Endothelial cell (in vitro differentiated cells): ENCODE results near the gene VPS41. TPM values are rescaled to one million over a fixed set of nuclear protein-coding genes. Genes with fewer than 3 reads are reported as not detected.

ENCODE experiments used
- DNase-seq: peaks from one replicate; pipeline ENCODE4 v3.0.0; 2021; ENCODE audit warnings: low spot score
- H3K27ac Mint-ChIP-seq: one replicate; pipeline ENCODE4 v1.8.0; 2021; ENCODE audit warnings: mixed read lengths, inconsistent platforms; ENCODE audit not compliant: unreplicated experiment
- H3K27me3 Mint-ChIP-seq: one replicate; pipeline ENCODE4 v1.8.0; 2021; ENCODE audit warnings: mild to moderate bottlenecking, moderate library complexity, mixed read lengths, inconsistent platforms; ENCODE audit not compliant: unreplicated experiment
- H3K36me3 Mint-ChIP-seq: one replicate; pipeline ENCODE4 v1.8.0; 2021; ENCODE audit warnings: mild to moderate bottlenecking, low read depth, mixed read lengths, inconsistent platforms; ENCODE audit not compliant: unreplicated experiment
- H3K4me1 Mint-ChIP-seq: one replicate; pipeline ENCODE4 v1.8.0; 2021; ENCODE audit warnings: mild to moderate bottlenecking, mixed read lengths, inconsistent platforms; ENCODE audit not compliant: unreplicated experiment
- H3K4me3 Mint-ChIP-seq: one replicate; pipeline ENCODE4 v1.8.0; 2021; ENCODE audit warnings: mild to moderate bottlenecking, mixed read lengths, inconsistent platforms; ENCODE audit not compliant: unreplicated experiment
- H3K9me3 Mint-ChIP-seq: one replicate; pipeline ENCODE4 v1.8.0; 2021; ENCODE audit warnings: mixed read lengths, inconsistent platforms; ENCODE audit not compliant: unreplicated experiment
- total RNA-seq: library from RNA; stranded (reverse); fragmentation: NEBNext Ultra II Directional; extraction: Animal tissue kit (Norgen Biotek cat#: 25700); gene quantifications from one replicate; pipeline ENCODE4 v1.2.1, GENCODE V29; 2021; ENCODE audit not compliant: unreplicated experiment
- TF ChIP-seq, protein P1 (sequence below): fragments of 200-600 bp; sonication (generic); IDR thresholded peaks from one replicate; pipeline ENCODE4 v1.5.0; 2021; ENCODE audit warnings: antibody characterized with exemption; ENCODE audit not compliant: unreplicated experiment

Gene VPS41
- total RNA-seq, 1 donor from 2014 or later = 104 TPM

DNA sequence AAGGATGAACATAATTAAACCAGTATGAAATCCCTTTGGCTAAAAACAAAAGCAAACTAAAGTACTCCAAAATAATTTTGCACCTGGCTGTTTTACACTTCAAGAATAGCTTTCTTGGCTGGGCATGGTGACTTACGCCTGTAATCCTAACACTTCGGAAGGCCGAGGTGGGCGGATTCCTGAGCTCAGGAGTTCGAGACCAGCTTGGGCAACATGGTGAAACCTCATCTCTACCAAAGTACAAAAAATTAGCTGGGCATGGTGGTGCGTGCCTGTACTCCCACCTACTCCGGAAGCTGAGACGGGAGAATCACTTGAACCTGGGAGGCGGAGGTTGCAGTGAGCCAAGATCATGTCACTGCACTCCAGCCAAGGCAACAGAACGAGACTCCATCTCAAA, 185.7 kb downstream of the VPS41 start:
- peaks cover under 1% of the 10 kb centered on the region for H3K36me3 Mint-ChIP-seq
- no peaks in the 10 kb centered on the region for H3K27me3 Mint-ChIP-seq
- TF ChIP-seq, protein P1, sequence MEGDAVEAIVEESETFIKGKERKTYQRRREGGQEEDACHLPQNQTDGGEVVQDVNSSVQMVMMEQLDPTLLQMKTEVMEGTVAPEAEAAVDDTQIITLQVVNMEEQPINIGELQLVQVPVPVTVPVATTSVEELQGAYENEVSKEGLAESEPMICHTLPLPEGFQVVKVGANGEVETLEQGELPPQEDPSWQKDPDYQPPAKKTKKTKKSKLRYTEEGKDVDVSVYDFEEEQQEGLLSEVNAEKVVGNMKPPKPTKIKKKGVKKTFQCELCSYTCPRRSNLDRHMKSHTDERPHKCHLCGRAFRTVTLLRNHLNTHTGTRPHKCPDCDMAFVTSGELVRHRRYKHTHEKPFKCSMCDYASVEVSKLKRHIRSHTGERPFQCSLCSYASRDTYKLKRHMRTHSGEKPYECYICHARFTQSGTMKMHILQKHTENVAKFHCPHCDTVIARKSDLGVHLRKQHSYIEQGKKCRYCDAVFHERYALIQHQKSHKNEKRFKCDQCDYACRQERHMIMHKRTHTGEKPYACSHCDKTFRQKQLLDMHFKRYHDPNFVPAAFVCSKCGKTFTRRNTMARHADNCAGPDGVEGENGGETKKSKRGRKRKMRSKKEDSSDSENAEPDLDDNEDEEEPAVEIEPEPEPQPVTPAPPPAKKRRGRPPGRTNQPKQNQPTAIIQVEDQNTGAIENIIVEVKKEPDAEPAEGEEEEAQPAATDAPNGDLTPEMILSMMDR = no peak
- no peaks in the 10 kb centered on the region for H3K9me3 Mint-ChIP-seq
- no peak overlapping the region for H3K4me3 Mint-ChIP-seq
- no peak for DNase-seq
- peaks cover 8% of the 10 kb centered on the region for H3K4me1 Mint-ChIP-seq
- H3K27ac Mint-ChIP-seq = no peak overlapping the region

GRCh38 chr7:38716397-38716796, 192.6 kb downstream of the VPS41 start:
- Mint-ChIP-seq H3K36me3 (no peaks in the 10 kb centered on the region), H3K4me3 (no peak overlapping the region), H3K4me1 (peaks cover 8% of the 10 kb centered on the region), H3K27me3 (no peaks in the 10 kb centered on the region), H3K9me3 (no peaks in the 10 kb centered on the region), H3K27ac (no peak overlapping the region)
- DNase-seq = no peak
- TF ChIP-seq, protein P1 = no peak

DNA sequence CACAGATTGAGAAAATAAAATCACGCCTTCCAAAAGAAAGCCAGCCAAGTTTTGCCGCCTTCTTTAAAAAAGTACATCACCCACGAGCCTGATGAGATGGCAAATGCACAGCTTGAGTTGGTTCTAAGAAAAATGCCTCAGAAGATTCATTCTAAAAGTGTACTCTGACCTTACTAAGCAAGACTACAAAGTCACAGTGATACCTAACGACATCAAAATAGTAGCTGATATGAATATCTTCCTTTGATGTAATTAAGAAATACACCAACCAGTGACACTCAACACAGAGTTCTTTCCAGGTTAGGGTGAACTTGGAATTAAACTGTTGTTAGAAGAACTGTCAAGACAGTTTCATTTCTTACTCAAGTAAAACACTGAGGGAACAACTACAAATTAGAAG, 199.9 kb downstream of the VPS41 start:
- Mint-ChIP-seq H3K27me3 (no peaks in the 10 kb centered on the region), H3K4me1 (peaks cover 2% of the 10 kb centered on the region), H3K36me3 (no peaks in the 10 kb centered on the region), H3K9me3 (no peaks in the 10 kb centered on the region), H3K27ac (no peak overlapping the region), H3K4me3 (no peak overlapping the region)
- no peak for DNase-seq
- TF ChIP-seq, protein P1 = no peak

DNA sequence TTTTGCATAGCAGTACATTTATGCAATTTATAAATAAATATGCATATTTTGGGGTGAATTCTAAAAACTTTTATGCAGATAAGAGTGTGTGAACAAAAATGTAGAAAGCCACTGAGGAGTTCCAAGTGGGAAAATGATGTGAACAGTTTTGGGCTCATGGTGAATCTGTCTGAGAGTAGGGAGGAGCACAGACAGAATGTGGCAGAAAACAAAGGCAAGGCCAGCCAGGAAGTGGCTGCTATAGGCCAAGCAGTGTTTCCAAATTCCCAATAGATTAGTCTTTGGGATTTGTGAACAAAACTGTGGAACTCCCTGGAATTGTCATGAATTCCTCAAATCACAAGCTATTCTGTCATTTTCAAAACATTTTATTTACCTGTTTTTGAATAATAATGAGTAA, 204.2 kb downstream of the VPS41 start:
- H3K27me3 Mint-ChIP-seq = peaks cover 2% of the 10 kb centered on the region
- DNase-seq = no peak
- no peaks in the 10 kb centered on the region for H3K9me3 Mint-ChIP-seq
- TF ChIP-seq, protein P1 = no peak
- peaks cover 5% of the 10 kb centered on the region for H3K4me1 Mint-ChIP-seq
- H3K4me3 Mint-ChIP-seq = no peak overlapping the region
- no peaks in the 10 kb centered on the region for H3K36me3 Mint-ChIP-seq
- no peak overlapping the region for H3K27ac Mint-ChIP-seq

GRCh38 chr7:38704041-38704547, 204.9 kb downstream of the VPS41 start:
- Mint-ChIP-seq H3K9me3 (no peaks in the 10 kb centered on the region), H3K4me1 (peaks cover 5% of the 10 kb centered on the region), H3K27me3 (peaks cover 2% of the 10 kb centered on the region), H3K27ac (no peak overlapping the region), H3K36me3 (no peaks in the 10 kb centered on the region), H3K4me3 (no peak overlapping the region)
- TF ChIP-seq, protein P1 = no peak
- DNase-seq = no peak
